DMS79 treated with DMSO at 0.1 percent for 48 hours (cell line): Measurements from ENCODE around the gene RBFOX1.

Source experiments
- DNase-seq: peaks from one replicate; lab custom pipeline; 2025; lab: John Stamatoyannopoulos, UW

RBFOX1 gene

DNA sequence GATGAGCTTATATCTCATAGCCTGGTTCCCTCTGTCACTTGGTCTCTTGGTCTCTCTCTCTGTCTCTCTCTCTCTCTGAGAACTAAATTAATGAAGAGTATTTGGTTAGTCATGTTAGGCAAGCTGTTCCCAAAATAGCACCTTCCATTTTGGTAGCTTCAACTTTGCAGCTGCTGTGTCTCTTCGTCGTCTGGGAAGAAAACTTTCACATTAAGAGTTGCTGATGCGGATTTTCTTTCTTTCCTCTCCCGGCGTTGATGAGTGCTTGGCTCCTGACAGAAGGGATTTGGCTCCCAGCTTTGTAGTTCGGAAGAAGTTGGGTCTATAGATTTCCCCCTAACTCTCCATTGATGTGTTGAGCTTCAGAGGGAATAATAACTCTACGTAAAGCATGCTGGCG, at the start of gene RBFOX1:
TSS of gene RBFOX1 (plus strand) at position 235 of the 400 bp plus-strand sequence.
- no peak for DNase-seq

DNA sequence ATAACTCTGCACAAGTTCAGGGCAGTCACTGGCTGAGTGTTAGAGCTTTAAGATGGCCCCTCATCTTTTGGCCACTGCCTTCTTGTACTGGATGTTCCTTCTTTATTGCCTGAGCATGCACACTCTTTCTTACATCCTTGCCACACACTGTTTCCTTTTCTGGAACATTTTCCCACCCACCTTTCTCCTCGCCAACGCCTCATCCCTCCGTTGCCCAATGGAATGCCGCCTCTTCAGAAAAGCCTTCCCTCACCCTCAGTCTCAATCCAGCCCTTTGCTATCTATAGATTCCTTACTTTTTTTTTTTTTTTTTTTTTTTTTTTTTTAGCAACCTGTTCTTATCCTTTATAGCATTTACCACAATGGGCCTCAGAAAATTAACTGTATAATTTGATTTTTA, 47.9 kb upstream of the RBFOX1 start:
- DNase-seq, result no peak

DNA sequence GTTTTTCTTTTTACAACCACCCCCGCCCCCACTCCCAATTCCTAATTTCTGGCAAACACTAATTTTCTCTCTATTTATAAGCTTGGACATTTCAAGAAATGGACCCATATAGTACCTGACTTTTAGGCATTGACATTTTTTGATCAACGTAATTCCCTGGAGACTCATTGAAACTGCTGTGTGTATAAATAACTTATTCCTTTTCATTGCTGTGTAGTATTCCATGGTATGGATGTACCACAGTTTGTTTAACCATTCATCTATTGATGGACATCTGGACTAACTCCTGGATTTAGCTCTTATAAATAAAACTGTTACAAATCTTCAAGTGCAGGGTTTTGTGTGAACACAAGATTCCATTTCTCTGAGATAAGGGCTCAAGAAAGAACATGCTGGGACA, 47.1 kb upstream of the RBFOX1 start:
- no peak for DNase-seq

DNA sequence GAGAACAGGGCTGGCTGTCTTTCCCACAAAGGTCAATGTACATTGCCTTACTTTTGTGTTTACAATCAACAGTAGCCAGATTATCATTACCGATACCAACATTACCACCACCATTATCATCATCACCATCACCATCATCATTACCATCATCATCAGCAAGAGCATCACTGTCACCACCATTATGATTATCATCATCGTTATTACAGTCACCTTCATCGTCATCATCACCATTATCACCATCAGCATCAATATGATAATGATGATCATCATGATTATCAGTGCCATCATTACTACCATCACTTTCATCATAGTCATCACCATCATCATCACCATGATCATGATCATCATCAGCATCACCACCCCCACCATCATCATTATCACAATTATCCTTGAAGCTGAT, 43.3 kb upstream of the RBFOX1 start:
- no peak for DNase-seq

DNA sequence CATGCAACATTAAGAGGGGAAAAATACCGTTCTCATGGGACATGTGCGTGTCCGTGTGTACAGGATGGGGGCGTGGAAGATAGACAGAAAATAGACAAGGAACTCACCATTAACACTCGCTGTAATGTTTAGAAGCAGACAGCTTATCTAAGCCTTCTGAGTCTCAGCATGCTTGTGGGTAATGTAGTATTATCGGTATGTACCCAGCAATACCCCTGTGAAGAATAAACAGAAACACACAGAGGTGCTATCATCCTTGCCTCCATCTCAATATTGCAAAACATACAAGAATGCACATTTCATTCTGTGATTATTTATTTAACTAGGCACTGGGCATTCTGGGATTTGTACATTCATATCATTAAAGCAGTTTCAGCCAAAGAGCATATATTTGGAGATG, 42.0 kb upstream of the RBFOX1 start:
- DNase-seq, result no peak

DNA sequence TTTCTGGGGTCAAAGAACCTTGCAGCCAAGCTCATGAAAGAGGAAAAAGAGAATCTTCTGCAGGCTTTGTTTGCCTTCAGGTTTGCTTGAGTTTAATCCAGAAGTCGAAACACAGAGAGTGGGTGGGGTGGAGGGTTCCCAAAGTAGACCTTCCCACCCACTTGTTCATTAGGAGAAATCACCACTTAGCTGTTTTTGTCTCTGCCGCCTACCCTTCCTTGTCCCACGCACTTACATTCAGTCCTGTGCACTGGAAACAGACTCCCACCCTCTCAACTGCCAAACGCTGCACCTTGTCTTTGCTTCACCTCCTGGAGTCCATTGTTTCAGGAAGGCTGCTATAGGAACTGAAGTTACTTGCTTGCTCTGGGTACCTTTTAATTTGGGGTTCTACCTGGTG, 38.6 kb upstream of the RBFOX1 start:
- DNase-seq, result no peak

DNA sequence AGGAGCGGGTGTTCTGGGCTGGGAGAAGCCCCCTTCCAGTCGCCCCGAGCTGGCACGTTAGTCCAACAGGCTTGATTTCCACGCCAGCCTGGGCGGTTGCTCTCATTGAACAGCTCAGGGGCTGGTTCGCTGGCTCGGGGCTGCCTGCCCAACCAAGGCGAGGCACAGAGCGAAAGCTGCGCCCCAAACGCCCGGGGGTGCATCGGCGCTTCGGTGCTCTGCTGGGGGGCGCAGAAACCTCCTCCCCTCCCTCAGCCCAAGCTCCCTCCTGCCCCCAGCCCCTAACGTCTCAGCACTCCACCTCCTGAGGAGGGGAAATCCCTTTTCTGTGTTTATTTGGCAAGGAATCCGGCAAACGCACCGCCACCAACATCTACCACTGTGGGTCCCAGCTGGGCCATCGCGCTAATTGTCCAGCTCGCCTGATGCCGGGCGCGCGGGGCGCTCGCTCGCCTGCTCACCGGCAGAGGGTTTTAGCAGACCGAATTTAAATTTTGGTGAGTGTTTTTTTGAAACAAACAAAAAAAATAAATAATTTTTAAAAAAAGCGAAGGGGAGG, 29.5 kb upstream of the RBFOX1 start:
- peak; percentile 9 for DNase-seq

DNA sequence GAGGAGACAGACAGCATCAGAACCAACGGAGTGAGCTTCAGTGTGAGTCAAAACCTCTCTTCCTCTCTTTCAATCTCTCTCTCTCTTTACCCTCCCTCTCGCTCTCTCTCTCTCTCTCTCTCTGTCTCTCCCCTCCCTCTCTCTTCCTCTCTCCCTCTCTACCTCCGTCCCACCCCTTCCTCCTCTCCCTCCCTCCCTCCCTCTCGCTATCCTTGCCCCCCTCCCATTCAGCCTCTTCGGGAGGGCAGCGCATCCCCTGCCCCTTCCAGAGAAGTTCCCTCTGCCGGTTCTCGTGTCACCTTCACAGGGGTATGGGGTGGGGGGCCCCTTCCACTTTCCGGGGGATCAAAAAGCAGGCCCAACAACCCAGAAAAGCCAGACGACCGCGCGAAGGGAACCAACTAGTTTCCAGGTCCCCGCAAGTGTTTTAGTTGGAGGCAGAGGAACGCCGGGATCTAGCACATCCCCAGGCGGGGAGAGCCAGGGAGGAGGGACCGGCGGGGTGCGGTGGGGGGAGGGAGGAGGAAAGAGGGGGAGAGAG, 28.9 kb upstream of the RBFOX1 start:
- DNase-seq, result no peak

DNA sequence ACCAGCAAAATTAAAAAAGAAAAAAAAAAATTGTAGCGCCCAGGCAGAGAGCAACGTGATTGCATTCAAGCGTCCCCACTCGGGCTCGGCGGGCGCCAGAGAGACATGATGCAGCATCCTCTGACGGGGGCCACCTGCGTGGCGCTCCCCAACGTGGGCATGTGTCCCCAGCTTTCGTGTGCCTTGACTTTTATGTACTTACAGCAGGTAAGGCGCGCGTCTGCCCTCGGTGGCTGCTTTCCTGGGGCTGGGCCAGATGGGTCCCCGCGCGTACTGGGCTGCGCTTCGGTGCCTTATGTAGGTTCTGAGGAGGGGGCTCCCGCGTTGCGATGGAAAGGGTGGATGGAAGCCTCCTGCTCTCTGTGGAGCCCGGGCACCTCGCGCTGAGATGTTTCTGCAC, 28.4 kb upstream of the RBFOX1 start:
- peak; percentile 26 for DNase-seq

DNA sequence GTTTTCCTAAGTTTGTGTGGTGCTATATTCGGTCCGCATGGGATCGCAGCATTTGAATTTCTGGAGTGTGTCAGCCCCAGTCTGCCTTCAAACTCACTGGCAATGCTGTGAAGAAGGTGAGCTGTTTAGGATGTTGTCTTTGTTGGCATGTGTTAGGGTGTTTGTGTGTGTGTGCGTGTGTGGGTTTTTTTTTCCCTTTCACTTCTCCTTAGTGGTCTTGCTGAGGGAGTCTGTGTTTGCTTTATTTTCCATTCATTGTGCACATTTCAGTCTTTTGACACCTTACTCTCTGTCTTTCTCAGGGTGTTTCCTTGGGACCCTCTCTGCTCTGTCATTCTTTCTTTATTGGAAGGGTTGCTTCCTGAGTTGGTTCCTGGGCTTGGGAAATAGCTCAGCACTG, 27.7 kb upstream of the RBFOX1 start:
- no peak for DNase-seq

DNA sequence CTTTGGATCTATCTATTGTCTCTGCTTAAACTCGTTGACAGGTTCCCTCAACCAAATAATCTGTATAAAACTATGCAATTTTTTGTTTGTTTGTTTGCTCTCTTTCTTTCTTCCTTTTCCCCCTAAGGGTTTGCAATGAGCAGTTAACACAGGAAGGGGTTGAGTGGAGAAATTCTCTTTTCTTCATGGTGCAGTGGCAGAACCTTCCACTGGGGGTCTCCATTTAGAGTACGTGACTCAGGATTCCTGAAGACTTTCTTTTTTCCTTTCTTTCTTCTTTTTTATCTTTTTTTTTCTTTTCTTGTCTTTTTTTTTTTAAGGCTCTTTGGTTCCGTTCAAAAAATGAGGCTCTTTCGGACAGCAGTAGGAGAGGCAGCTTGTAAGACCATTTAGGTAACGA, 19.5 kb upstream of the RBFOX1 start:
- DNase-seq, result no peak

DNA sequence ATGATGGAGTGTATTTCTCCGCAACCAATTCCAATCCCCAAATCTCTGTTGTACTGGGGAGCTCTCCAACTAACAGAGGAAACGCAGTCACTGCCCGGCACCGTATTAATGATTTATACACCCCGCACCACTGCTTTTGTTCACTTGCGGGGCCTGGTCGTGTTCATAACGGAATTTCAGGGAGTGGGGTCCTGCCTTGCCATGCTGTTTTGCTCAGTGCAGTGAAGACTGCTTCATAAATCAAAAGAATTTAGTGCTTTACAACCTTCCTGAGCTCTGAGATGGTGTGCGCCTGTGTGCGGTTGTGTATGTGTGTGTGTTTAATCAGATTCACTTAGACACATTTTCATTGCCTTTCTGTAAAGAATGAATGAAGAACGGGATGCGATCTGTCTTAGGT, 18.5 kb upstream of the RBFOX1 start:
- no peak for DNase-seq

DNA sequence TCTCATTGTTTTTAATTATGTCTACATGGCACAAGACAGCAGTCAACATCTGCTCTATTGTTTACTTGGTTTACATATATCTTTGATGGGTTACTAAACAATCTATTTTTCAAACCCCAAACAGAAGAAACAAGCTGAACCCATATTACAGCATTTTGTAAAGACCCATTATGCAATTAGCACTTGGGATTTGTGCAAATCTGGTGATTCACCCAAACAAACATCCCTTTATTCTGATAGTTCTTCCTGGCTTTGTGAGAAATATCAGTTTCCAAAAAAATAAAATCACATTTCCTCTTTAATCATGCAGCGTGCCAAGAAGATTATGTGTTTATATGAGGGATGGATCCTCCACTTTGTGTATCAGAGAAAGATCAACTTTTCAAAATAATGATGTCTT, 16.8 kb upstream of the RBFOX1 start:
- DNase-seq, result no peak

DNA sequence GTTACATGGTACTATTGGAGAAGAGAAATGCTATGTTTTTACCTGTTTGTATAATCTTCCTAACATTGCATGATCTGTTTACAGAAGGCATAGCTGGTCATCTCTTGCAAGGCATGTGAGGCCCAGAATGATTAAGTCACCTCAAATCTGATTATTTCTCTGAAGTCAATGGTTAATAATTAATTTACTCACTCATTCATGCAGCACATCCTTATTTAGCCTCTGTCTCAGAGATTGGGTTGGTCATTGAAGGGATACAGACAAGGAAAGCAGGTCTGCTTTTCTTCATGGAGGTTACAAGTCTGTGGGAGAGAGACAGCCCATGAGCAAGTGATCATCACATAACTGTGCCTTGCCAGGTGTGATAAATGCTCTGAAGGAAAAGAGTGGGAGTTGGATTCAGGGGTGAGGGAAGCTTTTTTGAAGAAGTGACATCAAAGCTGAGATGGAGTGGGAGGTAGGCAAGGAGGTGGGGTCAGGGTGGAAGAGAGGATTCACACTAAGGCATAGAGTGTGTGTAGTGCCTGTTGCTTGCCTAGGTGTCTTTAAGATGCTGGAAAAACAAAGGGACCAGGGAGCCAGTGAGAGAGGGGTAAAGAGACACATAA, 16.3 kb upstream of the RBFOX1 start:
- no peak for DNase-seq

DNA sequence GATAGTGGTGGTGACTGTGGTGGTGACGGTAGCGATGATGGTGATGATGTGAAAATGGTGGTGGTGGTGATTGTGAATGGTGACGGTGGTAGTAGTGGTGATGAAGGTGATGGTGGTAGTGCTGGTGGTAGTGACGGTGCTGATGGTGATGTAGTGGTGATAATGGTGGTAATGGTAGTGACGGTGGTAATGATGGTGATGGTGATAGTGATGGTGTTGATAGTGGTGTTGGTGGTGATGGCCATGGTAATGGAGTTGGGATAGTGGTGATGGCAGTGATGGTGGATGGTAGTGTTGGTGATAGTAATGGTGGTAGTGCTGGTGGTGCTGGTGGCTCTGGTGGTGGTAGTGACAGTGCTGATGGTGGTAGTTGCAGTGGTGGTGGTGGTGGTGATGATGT, 14.7 kb upstream of the RBFOX1 start:
- no peak for DNase-seq

DNA sequence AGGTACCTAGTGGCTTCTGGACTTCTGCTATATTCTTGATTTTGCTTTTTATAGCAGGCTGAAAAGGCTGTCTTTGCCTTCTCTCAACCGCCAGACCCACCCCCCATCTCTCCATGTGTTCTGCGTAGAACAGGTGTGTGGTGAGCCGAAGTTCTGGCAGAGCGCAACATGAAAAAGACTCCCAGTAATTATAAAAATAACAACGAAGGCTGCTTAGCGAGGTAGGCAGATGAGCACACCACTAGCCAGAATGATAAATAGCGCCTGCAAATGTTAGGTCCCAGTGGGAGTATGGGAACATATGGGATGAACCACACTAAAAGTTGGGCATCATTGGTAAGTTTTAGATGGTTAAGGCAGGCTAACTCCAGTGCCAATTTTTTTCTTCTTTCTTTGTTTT, 14.0 kb upstream of the RBFOX1 start:
- DNase-seq, result no peak

DNA sequence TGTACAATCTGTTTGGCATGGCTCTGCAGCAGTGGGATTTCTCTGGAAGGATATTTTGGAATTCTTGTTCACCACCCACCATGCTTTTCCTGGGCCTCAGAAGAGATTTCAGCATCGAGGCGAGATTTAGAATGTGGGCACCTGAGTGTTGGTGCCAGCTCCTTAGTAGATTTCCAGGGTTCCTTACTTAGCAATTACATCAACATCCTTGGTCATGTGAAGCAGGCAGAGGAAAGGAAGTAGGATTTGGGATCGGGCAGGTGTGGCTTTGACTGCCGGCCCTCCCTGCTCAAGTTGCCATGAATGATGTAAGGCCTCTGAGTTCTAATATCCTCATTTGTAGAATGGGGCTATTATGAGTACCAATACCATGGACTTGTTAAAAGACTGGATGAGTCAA, 13.1 kb upstream of the RBFOX1 start:
- no peak for DNase-seq

DNA sequence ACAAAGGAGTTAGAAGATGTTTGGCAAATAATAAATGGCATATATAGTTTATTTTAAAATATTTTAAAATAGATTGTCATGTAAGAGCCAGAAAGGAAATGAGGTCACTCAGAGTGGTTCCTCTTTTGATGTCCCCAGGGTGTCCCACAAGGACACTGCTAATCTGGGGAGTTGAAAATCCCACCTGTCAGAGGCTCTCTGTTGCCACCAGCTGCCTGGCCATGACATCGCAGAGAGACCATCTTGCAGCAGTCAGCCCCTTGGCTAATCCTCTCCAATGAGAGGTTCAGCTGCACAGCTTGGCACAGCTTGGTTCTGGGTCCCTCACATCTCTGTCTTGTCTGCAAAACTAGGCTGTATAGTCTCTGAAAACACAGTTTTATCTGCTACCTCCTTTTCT, 11.0 kb upstream of the RBFOX1 start:
- no peak for DNase-seq

DNA sequence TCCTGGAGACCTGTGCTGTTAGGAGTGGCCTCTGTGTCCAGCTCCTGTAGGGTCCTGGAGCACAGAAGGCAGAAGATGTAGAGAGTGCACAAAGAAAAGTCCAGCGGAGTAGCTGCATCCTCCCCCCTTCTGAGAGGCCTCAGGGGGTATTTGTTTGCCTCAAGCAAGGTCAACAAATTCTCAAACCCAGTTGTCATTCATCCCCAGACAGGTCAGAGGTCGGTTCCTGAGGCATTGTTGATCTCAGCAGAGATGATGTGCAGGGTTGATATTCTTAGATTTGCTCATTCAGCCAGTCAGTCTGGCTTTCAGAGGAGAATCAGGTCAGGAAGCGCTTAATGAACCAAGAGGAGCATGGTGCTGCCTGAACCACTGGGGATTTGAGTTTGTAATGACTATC, 8.3 kb upstream of the RBFOX1 start:
- no peak for DNase-seq

DNA sequence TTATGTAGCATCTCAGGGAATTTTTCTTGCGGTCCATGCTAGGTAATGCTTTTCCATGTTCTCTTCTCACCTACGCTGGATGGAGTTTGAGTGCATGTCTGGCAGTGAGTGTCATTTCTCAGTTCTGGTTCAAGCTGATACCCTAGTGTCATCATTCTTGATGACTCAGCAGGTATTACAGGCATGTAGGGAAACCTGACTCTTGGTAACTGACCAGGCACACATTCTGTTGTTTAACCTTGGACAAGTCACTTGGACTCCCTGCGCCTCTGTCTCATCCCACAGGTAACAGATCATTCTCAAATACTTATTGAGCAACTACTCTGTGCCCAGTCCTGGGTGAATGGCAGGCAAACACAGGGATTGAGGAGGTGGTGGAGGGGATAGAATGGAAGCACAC, 6.8 kb upstream of the RBFOX1 start:
- DNase-seq, result no peak

DNA sequence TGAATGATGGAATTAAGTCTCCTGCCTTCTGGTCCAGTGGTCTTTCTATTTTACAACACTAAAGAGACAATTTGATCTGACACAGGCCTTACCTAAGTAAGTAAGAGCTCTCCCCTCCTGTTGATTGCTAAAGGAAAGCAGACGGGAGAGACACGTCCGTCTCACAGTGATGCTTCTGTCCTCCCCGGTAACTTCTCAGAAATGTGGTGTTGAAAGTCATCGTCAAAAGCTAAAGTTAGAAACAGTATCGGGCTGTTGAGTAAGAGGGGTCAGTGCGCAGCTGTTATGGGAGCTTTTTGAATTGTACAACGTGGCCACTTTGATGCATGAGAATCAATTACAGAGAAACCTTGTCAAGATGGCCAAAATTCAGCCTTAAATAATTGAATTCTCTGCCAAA, 1.9 kb upstream of the RBFOX1 start:
- no peak for DNase-seq

DNA sequence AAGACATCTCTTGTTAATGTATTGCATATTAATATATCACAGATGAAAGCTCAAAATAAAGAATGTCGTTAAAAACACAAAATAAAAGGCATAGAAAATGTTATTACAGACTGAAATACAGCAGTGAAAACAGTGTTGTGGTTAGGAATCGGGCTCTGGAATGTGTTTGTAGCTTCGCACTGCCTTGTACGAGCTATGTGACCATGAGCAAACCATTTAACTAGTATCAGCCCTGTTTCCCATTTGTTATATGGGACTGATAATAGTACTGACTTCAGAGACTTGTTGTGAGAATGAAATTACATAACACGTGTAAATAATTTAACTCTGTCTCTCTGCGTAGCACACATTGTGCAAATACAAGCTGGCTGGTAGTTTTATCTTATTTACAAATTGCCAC, 648 bp upstream of the RBFOX1 start:
- DNase-seq, result no peak

DNA sequence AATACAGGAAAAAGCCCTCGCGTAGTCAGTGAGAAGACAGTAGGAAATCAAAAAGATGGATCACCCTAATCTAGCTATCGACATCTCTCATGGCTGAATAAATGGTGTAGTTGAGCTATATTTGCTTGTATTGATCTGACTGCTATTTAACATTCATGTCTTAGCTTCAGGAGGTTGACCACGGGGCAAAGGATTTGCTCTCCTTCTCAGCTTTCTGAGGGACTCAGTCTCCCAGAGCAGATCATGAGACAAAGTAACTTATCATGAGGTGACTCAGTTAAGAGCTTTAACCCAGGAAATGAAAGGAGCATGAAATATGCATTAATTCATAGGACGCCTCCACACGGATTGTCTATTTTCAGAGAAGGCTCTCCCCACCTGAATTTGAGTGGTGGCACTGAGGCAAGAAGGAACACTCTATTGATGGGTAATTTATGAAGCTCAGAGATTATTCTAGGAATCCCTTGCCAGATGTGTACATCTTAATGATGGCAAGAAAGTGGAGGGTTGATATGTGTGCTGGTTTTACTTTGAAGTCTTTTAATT, 608 bp downstream of the RBFOX1 start:
- DNase-seq, result no peak
